Stomach (tissue), 9 donors: ENCODE data around the gene ZNF37A. TPM values are rescaled to one million over a fixed set of nuclear protein-coding genes. Genes with fewer than 3 reads are reported as not detected.
"Not testable (repeated sequence)": the region's sequence is repeated elsewhere in the genome, so short reads cannot be mapped to it uniquely, and the experiment has no call there.

Source experiments
- DNase-seq, 2 donors: peaks; one replicate each; pipeline versions ENCODE4 v3.0.0 to v3.0.0-alpha.2; 2013 to 2019
- H3K27ac ChIP-seq, 5 donors: fragments of 200-600 bp in 4 of 5; sonication (generic) in 4 of 5; one replicate each; pipeline ENCODE4 v1.5.1; 2013 to 2019; ENCODE audit warnings: mild to moderate bottlenecking in 1 of 5, moderate library complexity in 1 of 5
- H3K27me3 ChIP-seq, 3 donors: fragments of 200-600 bp; sonication (generic); one replicate each; pipeline ENCODE4 v1.5.1; 2017 to 2019; ENCODE audit warnings: mixed run types in 1 of 3
- H3K36me3 ChIP-seq, 4 donors: fragments of 200-600 bp; sonication (generic); 1 replicate in 3 of 4; 2 replicates in 1 of 4; pipeline ENCODE4 v1.5.1; 2016 to 2019
- H3K4me1 ChIP-seq, 4 donors: fragments of 200-600 bp; sonication (generic); one replicate each; pipeline ENCODE4 v1.5.1; 2016 to 2019
- H3K4me3 ChIP-seq, 4 donors: fragments of 200-600 bp; sonication (generic) in 3 of 4; one replicate each; pipeline ENCODE4 v1.5.1; 2016 to 2019; ENCODE audit warnings: mild to moderate bottlenecking in 1 of 4
- H3K9me3 ChIP-seq, 4 donors: fragments of 200-600 bp; sonication (generic); one replicate each; pipeline ENCODE4 v1.5.1; 2016 to 2019
- CTCF ChIP-seq, 7 experiments: fragments of 450-650 bp in 4 of 7; fragments of 200-600 bp in 3 of 7; sonication (generic) in 3 of 7; IDR thresholded peaks; one replicate each; pipeline ENCODE4 v1.5.1; 2016 to 2019; ENCODE audit warnings: antibody characterized with exemption in 7 of 7, control low read depth in 2 of 7, mild to moderate bottlenecking in 1 of 7
- EP300 ChIP-seq: sonication (generic); formaldehyde crosslinking; IDR thresholded peaks from one replicate; pipeline ENCODE4 v1.6.1; 2017; ENCODE audit warnings: antibody characterized with exemption
- POLR2A ChIP-seq, 4 donors: fragments of 450-650 bp; IDR thresholded peaks; one replicate each; pipeline ENCODE4 v1.6.1; 2016; ENCODE audit warnings: antibody characterized with exemption in 4 of 4, control low read depth in 2 of 4, mild to moderate bottlenecking in 1 of 4, moderate library complexity in 1 of 4
- POLR2AphosphoS5 ChIP-seq, 3 donors: sonication (generic); formaldehyde crosslinking; IDR thresholded peaks; one replicate each; pipeline ENCODE4 v1.6.1; 2016; ENCODE audit warnings: antibody characterized with exemption in 3 of 3
- WGBS, 5 donors: extraction: QIAGEN DNeasy Blood & Tissue Kit in 3 of 5; methylation state at CpG; one replicate each; pipeline versions ENCODE4 v1.1.5 to v1.1.7; 2013 to 2018; 5-methylcytosine and 5-hydroxymethylcytosine counted together
- intact Hi-C: fragments of 100-400 bp; cut with DNase I; formaldehyde crosslinking; loops from one replicate; pipeline ENCODE4 v1.15.1; 2023; ENCODE audit warnings: low total_unique reads
- polyA plus RNA-seq, 3 donors: library from polyadenylated mRNA; stranded (reverse); fragments of 200-250 nt; gene quantifications; one replicate each; pipeline ENCODE4 v1.2.3, GENCODE V29; 2013
- total RNA-seq, 5 donors: library from RNA; depleted of rRNA; stranded (reverse); fragments of >200 nt; gene quantifications; one replicate each; pipeline versions ENCODE4 v1.1.0 to v1.2.3, GENCODE V29; 2014 to 2016
- donor health status: healthy with polysubstance abuse.
- donor health status: Bipolar disorder and iron deficiency.
- donor health status: healthy.

Gene ZNF37A
- total and polyA plus RNA-seq, 8 donors, result 4.3 to 41.2 (median 17.6) TPM

DNA sequence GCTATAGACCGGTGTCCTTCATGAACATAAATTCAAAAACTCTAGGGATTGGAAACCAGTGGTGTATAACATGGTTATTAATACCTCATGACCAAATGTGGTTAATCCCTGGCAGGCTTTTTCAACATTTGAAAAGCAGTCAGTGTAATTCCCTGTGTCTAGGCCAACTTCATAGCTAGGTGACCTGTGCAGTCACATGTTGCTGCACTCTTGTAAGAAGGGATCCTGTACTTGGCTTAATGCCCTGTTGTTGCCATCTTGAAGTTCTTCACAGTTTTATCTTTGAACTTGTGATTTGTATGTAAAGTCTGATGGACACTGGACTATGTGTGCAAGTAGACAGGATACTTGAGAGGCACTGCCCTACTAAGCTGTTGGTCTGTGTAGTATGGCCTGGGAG is 43.9 kb upstream of the ZNF37A start:
- TF ChIP-seq CTCF (IDR thresholded peaks at IDR 0.05) (no peak), EP300 (no peak), POLR2A (IDR thresholded peaks at IDR 0.05) (no peak), POLR2AphosphoS5 (IDR thresholded peaks at IDR 0.05) (no peak)

DNA sequence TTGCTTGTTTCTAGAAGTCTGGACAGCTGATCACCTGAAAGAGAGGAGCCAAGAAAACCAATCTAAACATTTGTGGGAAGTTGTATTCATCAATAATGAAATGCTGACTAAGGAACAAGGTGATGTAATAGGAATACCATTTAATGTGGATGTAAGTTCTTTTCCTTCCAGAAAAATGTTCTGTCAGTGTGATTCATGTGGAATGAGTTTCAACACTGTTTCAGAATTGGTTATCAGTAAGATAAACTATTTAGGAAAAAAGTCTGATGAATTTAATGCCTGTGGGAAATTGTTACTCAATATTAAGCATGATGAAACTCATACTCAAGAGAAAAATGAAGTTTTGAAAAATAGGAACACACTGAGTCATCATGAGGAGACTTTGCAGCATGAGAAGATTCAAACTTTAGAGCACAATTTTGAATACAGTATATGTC is 39.8 kb upstream of the ZNF37A start:
- H3K27me3 ChIP-seq, result no peaks in the 10 kb centered on the region
- H3K27ac ChIP-seq, result no peak overlapping the region
- H3K4me3 ChIP-seq, result no peak overlapping the region
- H3K36me3 ChIP-seq, result peaks cover 45 to 95% (median 87%) of the 10 kb centered on the region in 4 donors
- TF ChIP-seq EP300 (no peak), CTCF (IDR thresholded peaks at IDR 0.05) (no peak), POLR2AphosphoS5 (IDR thresholded peaks at IDR 0.05) (no peak)
- DNase-seq, result no peak
- intact Hi-C loops, result no loop called here
- H3K4me1 ChIP-seq, result no peaks in the 10 kb centered on the region
- peaks cover 40 to 86% (median 61%) of the 10 kb centered on the region in 4 donors for H3K9me3 ChIP-seq

More for the DNA sequence above, 43.9 kb upstream of the ZNF37A start:
- DNase-seq, result no peak
- peaks cover 24 to 94% (median 72%) of the 10 kb centered on the region in 4 donors for H3K36me3 ChIP-seq
- 92 to 100% (median 98%) methylated on average over 1 of the region's 1 CpG for WGBS, 5 donors
- intact Hi-C loops, result no loop called here
- no peaks in the 10 kb centered on the region for H3K27me3 ChIP-seq
- H3K9me3 ChIP-seq, result peaks cover 21 to 56% (median 27%) of the 10 kb centered on the region in 4 donors
- no peak overlapping the region for H3K4me3 ChIP-seq
- no peak overlapping the region for H3K27ac ChIP-seq
- no peaks in the 10 kb centered on the region for H3K4me1 ChIP-seq

DNA sequence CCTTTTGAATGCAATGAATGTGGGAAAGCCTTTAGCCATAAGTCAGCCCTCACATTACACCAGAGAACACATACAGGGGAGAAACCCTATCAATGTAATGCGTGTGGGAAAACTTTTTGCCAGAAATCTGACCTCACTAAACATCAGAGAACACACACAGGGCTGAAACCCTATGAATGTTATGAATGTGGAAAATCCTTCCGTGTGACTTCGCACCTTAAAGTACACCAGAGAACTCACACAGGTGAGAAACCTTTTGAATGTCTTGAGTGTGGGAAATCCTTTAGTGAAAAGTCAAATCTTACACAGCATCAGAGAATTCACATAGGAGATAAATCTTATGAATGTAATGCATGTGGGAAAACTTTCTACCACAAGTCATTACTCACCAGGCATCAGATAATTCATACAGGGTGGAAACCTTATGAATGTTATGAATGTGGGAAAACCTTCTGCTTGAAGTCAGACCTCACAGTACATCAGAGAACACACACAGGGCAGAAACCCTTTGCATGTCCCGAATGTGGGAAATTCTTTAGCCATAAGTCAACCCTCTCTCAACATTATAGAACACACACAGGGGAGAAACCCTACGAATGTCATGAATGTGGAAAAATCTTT is 38.8 kb upstream of the ZNF37A start:
- H3K27ac ChIP-seq, H3K4me1 ChIP-seq, DNase-seq, intact Hi-C loops, H3K4me3 ChIP-seq, H3K27me3 ChIP-seq: not testable (repeated sequence)
- 95 to 99% (median 97%) methylated on average over 5 of the region's 5 CpGs for WGBS, 5 donors
- Histone ChIP-seq H3K36me3 (peaks cover 50 to 97% (median 87%) of the 10 kb centered on the region in 4 donors), H3K9me3 (peaks cover 40 to 92% (median 64%) of the 10 kb centered on the region in 4 donors)

DNA sequence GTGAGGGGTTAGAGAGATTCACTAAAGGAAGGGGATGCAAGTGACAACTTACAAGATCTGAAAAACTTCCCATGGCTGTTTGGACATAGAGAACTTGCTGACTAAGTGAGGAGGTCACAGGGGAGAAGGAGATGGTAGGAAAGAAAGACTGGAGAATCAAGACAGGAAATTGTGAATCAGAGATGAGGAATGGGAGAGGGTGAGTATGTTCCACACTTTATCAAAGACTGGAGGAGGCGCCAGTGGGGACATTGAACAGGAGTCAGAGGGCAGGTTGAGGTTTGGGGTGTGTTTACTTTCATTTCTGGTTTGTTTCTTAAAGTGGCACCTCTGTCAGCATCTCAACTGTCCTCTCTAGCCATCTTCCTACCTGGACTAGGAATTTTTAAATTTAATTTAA is 24.5 kb upstream of the ZNF37A start:
- H3K36me3 ChIP-seq, intact Hi-C loops, DNase-seq, H3K4me3 ChIP-seq, H3K27me3 ChIP-seq, H3K27ac ChIP-seq, H3K4me1 ChIP-seq: not testable (repeated sequence)
- 33 to 71% (median 42%) methylated on average over 1 of the region's 1 CpG for WGBS, 5 donors
- peaks cover 0 to 21% (median 13%) of the 10 kb centered on the region in 4 donors for H3K9me3 ChIP-seq

- 88 to 98% (median 90%) methylated on average over 8 of the region's 8 CpGs for WGBS, 5 donors
- Histone ChIP-seq H3K9me3 (peaks cover 0 to 13% (median 8%) of the 10 kb centered on the region in 4 donors), H3K36me3 (no peaks in the 10 kb centered on the region), H3K4me1 (no peaks in the 10 kb centered on the region), H3K27me3 (no peaks in the 10 kb centered on the region), H3K27ac (no peak overlapping the region), H3K4me3 (no peak overlapping the region)
- DNase-seq, result no peak
- intact Hi-C loops, result no loop called here
- TF ChIP-seq CTCF (IDR thresholded peaks at IDR 0.05) (no peak), POLR2AphosphoS5 (IDR thresholded peaks at IDR 0.05) (no peak), POLR2A (IDR thresholded peaks at IDR 0.05) (no peak), EP300 (no peak)
Measured at GRCh38 chr10:38070501-38070900, 23.6 kb upstream of the ZNF37A start.
